Kidney epithelial cell (primary cell): ENCODE measurements around the gene CD164. TPM values are rescaled to one million over a fixed set of nuclear protein-coding genes. Genes with fewer than 3 reads are reported as not detected.

Experiments used
- DNase-seq: peaks from one replicate; pipeline ENCODE4 v3.0.0-alpha.2; 2010; ENCODE audit warnings: low read depth
- H3K27me3 ChIP-seq: 2 replicates; pipeline ENCODE4 v1.6.0; 2011; ENCODE audit warnings: low read length; ENCODE audit not compliant: control insufficient read depth, insufficient read depth
- H3K36me3 ChIP-seq: 2 replicates; pipeline ENCODE4 v1.5.1; 2011; ENCODE audit warnings: low read length; ENCODE audit not compliant: control insufficient read depth, insufficient read depth
- H3K4me3 ChIP-seq: 2 replicates; pipeline ENCODE4 v1.5.1; 2011; ENCODE audit warnings: low read depth, mild to moderate bottlenecking, control low read depth, low read length
- total RNA-seq: library from RNA; depleted of rRNA; stranded (reverse); fragments of >200 nt; gene quantifications from 2 replicates; pipeline ENCODE4 v1.2.3, GENCODE V29; 2015
- TF ChIP-seq, protein P1 (sequence below): IDR thresholded peaks from 2 replicates; pipeline ENCODE4 v1.5.1; 2011; ENCODE audit warnings: mild to moderate bottlenecking, moderate library complexity, low read length, control low read depth, inconsistent platforms; ENCODE audit not compliant: insufficient read depth, poor library complexity, severe bottlenecking

The CD164 gene
- total RNA-seq, 1 donor from 2014 or later, result 155 TPM

DNA sequence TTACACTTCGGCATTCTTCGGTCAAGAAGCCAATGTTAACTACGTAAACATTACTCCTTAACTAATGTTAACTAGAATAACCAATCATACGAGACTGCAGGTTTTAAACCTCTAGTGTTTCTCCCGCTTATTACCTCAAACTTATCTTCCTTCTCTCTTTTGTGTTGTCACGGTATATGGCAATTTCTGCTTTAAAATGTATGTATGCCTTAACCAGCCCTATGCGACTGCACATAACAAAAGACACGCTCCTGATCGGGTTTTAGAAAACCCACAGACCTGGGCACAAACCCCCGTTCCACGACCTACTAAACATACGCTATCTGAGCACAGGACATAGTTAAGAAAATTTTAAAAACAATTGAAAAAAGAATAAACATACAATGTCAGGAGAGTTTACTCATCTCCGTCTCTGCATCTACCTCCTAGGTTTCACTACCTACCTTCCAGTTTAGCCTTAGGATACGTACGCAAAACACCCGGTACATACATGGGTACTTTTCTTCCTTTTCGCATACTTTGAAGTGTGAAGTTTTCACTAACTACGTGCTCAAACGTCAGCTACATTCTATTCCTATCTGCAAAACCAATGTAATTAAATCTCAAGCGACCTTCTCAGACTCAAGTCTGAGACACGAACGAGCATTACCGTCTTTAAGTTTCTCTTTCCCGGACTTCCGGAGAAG lies 1.1 kb downstream of the CD164 start:
- DNase-seq, result no peak
- TF ChIP-seq, protein P1, sequence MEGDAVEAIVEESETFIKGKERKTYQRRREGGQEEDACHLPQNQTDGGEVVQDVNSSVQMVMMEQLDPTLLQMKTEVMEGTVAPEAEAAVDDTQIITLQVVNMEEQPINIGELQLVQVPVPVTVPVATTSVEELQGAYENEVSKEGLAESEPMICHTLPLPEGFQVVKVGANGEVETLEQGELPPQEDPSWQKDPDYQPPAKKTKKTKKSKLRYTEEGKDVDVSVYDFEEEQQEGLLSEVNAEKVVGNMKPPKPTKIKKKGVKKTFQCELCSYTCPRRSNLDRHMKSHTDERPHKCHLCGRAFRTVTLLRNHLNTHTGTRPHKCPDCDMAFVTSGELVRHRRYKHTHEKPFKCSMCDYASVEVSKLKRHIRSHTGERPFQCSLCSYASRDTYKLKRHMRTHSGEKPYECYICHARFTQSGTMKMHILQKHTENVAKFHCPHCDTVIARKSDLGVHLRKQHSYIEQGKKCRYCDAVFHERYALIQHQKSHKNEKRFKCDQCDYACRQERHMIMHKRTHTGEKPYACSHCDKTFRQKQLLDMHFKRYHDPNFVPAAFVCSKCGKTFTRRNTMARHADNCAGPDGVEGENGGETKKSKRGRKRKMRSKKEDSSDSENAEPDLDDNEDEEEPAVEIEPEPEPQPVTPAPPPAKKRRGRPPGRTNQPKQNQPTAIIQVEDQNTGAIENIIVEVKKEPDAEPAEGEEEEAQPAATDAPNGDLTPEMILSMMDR, result no peak

DNA sequence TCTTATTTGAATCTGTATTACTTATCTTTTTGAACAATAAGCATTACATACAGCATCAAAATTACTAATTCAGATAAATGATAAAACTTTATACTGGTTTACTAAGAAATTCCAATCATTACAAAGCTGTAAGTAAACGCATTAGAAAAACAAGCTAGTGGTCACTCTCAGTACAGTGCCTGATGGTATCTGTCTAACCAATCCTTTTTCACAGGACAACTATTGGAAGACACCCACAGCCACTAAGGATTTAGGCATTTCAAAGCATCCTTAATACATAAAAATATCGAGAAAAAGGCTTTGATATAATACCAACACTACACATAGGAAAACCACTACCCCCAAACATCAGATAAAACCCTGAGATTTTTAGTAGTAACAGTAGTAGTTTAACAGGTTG lies 2.6 kb downstream of the CD164 start:
- Histone ChIP-seq H3K4me3 (peak overlapping the region; percentile 91), H3K27me3 (no peaks in the 10 kb centered on the region), H3K36me3 (no peaks in the 10 kb centered on the region)
- TF ChIP-seq, protein P1, result no peak
- no peak for DNase-seq

More for the DNA sequence above, 1.1 kb downstream of the CD164 start:
- peak overlapping the region; percentile 91 for H3K4me3 ChIP-seq
- no peaks in the 10 kb centered on the region for H3K36me3 ChIP-seq
- no peaks in the 10 kb centered on the region for H3K27me3 ChIP-seq

DNA sequence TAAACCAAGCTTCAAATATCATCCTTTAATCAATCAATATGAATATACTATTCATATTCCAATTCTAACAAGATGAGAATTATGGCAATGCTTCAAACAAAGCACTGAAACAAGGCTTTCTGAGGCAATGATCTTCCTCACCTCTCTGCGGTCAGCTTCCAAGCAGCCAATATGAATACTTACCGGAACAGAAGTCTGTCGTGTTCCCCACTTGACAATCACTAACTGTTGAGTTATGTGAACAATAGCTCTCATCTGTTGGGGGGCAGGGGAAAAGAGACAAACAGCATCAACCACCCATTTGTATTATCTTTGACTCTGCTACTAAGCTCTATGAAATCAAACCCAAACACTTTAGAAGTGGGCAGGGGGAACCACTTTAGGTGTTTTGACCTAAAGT lies 4.5 kb downstream of the CD164 start:
- Histone ChIP-seq H3K36me3 (peaks cover 2% of the 10 kb centered on the region), H3K27me3 (no peaks in the 10 kb centered on the region), H3K4me3 (no peak overlapping the region)
- TF ChIP-seq, protein P1, result no peak
- DNase-seq, result no peak

DNA sequence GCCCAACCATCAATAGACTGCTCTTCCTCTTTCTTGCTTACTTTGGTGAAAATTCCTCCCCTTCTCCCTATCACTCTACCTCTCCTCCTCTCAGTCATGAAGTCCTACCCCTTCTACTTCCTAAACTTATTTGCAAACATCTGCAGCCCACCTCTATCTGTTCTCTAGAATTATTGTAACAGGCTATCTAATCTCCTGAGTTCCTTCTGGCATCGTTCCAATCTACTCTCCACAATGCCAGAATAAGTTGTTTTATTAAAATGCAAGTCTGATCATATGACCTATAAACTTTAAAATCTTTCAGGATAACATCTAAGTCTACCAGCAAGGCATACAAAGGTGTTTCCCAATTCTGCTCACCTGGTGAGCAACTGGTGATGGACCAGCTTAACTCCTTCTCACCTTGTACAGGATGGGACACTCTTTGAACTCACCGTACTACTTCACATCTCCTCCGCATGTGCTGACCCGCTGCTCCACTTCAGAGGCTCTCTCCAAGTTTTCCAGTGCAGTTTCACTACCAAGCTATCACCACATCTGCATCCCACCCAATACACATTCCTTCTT lies 7.9 kb downstream of the CD164 start:
- no peak for DNase-seq
- Histone ChIP-seq H3K27me3 (no peaks in the 10 kb centered on the region), H3K4me3 (no peak overlapping the region), H3K36me3 (peaks cover 2% of the 10 kb centered on the region)
- TF ChIP-seq, protein P1, result no peak

DNA sequence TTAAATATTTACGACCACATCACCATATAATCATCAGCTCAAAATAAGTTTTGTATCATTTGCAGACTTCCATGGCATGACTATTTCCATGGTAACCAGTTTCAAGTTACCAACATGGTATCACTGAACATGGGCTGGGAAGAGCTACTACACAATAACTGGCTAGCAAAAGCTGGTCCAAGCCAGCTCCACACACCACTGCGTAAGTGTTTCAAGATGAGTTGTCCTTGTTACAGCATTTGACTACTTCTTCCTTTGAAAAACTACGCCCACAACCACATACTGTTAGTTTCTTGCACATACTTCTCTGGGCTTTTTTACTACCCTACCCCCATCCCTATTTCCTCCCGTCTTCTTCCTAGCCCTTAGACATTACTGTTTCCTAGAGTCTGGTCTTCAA lies 8.5 kb downstream of the CD164 start:
- no peak for DNase-seq
- no peak overlapping the region for H3K4me3 ChIP-seq
- H3K27me3 ChIP-seq, result no peaks in the 10 kb centered on the region
- peaks cover 2% of the 10 kb centered on the region for H3K36me3 ChIP-seq
- TF ChIP-seq, protein P1, result no peak

DNA sequence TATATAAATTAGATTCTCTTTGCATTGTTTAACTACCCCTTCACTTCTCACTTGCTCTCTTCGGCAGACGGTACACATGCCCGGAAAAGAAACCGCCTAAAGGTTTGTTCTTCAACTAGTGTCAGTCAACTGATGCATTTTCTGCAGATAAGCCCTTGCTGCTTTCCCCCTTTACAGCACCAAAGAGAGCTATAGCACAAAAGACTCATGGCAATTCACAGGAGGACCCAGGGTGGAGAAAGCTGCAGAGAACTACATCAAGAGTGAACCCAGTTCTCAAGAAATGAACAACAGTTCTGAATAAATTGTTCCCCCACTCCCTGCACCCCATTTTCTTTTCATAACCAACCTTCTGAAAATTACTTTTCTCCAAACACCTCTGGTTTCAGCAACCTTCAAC lies 8.9 kb downstream of the CD164 start:
- H3K36me3 ChIP-seq, result peaks cover 2% of the 10 kb centered on the region
- DNase-seq, result no peak
- TF ChIP-seq, protein P1, result no peak
- H3K27me3 ChIP-seq, result no peaks in the 10 kb centered on the region
- no peak overlapping the region for H3K4me3 ChIP-seq
